NOMO-1 (cell line): Measurements from ENCODE around the gene GRK5.
"Not testable (repeated sequence)": the region's sequence is repeated elsewhere in the genome, so short reads cannot be mapped to it uniquely, and the experiment has no call there.

Experiments
- DNase-seq, 2 experiments: peaks; one replicate each; lab custom pipeline; 2025; ENCODE audit not compliant: unreplicated experiment in 2 of 2; lab: John Stamatoyannopoulos, UW

Gene GRK5

DNA sequence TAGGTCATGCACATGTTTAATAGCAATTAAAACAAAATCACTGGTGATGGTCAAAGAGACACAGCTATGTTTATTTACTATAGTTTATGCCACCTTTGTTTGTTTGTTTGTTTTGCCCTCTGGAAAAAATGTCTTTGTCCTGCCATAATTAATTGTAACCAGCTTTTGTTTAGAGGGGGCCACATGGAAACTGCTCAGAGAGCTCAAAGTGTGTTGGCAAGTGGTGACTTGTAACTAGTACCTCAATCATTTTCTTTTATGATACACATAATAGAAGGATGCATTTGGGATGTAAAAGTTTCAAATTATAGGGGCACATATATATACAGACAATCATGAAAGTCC lies 40.2 kb downstream of the GRK5 start:
- no peak for DNase-seq

- DNase-seq, result no peak
Observed at GRCh38 chr10:119248184-119248583, 40.8 kb downstream of the GRK5 start.

GRCh38 chr10:119248681-119249080 lies 41.3 kb downstream of the GRK5 start:
- no peak for DNase-seq

DNA sequence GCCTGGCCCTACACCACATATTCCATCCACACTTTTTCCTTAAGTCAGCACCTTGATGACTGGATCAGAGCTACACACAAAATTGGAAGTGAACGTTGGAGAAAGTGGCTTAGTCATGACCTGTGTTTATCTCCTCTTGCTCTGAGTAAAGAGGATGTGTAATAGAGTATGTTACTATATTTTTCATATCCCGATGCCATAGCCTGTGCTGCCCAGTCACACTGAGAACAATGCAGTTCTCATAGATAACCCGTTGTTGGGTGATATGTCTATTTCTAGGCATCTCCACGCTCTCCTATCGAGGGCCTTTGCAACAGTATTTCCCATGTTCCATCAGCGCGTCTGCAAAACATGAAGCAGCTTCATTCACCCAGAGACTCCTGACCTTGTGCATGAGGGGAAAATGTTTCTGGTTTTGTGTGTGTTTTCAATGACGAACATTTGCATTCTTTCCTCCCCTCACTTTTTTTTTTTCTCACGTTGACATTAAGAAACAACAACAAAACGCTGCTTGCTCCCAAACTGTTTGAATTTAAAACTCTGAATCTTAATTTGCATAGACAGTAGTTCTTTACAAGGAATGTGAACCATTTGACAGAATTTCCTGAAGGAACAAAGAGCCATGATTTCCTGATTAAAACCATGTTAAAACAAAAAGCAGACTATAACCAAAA lies 43.4 kb downstream of the GRK5 start:
- DNase-seq, result peak in 1 of 2 experiments; percentile 7

DNA sequence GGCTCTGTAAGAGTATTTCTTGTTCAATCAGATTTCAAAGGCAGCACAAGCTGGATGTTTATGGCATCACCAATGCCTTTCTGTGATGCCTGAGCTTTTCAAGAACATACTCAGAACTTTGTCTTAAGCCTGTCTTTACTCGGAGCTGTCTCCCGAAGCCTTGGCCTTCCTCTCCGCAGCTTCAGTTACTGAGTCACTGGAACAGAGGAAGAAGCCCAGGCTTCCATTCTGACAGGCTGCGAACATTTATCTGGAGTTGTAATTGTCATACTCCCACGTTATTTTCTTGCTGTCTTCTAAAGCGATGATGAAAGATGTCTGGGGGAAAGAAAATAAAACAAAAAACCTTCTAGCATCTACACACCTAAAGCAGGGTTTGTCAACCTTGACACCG lies 43.9 kb downstream of the GRK5 start:
- no peak for DNase-seq

- DNase-seq, result no peak
Observed at GRCh38 chr10:119252051-119252465, 44.7 kb downstream of the GRK5 start.

DNA sequence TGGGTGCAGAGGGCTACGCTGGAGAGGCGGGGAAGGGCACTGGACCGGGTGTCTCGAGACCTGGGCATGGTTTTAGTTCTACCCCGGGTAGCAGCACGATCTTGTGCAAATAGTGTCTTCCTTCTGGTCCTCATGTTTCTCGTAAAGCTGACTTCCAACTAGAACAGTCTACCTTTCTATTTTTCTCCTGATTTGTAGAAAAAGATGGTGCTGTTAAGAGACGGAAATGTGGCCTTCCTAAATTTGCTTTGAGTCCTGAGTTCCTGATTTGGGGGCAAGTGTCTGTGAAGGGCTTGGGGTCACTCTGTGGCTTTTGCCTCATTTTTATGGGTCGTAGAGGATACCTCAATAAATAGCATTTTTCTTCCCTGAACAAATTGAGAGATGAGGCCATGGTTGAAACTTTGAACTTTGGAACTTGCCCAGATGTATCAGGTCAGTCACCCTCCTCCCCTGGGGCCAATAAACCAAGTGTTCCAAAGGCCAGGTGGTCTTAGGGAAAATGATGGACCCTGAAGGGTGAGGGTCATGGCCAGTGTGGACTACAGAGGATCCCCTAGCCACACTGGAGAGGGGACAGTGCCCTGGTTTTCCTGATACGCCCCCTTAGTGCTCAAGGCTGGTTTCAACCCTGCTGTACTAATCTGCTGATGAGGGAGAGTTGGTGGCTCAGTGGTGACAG lies 45.2 kb downstream of the GRK5 start:
- DNase-seq, result no peak

GRCh38 chr10:119253433-119254174 lies 46.2 kb downstream of the GRK5 start:
- DNase-seq, result no peak

GRCh38 chr10:119254335-119254734 lies 47.0 kb downstream of the GRK5 start:
- no peak for DNase-seq

- no peak for DNase-seq
Observed at GRCh38 chr10:119256030-119256429, 48.7 kb downstream of the GRK5 start.

GRCh38 chr10:119256897-119257296 lies 49.5 kb downstream of the GRK5 start:
- DNase-seq, result no peak

DNA sequence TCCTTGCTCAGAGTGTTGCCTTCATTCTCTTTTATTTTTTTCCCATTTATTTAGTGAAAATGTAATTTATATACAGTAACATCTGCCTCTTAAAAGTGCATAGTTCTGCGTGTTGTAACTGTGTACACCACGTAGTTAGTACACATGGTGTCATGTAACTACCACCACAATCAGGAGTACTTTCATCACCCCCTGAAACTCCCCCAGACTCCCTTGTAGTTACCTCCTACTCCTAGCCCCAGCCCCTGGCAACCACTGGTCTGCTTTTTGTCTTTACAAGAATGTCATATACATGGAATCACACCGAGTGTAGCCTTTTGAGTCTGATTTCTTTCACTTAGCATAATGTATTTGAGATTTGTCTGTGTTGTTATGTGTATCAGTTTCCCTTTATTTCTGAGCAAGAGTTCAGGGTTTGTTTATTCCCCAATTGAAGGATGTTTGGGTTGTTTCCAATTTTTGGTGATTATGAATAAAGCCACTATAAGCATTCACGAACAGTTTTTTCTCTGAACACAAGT lies 50.6 kb downstream of the GRK5 start:
- no peak for DNase-seq

DNA sequence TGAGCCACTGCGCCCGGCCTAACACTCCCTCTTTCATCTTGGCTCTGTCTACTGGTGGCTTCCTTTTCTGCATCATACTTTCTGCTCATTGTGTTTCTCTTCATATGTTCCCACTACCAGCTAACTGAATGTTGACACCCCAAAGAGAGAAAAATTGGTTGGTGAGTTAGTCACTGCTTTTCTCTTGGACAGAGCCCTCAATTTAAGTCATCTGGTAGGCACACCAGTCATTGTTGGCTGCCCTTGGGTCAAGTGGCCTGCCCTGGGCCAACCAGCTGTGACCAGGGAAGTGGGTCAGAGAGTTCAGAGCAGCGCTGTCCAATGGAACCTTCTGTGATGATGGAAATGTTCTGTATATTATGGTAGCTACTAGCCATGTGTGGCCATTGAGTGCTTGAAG lies 52.0 kb downstream of the GRK5 start:
- DNase-seq, result no peak

- not testable (repeated sequence) for DNase-seq
Observed at GRCh38 chr10:119261016-119261415, 53.6 kb downstream of the GRK5 start.

GRCh38 chr10:119263951-119264617 lies 56.7 kb downstream of the GRK5 start:
- DNase-seq, result no peak

GRCh38 chr10:119265691-119266090 lies 58.3 kb downstream of the GRK5 start:
- DNase-seq, result no peak

- DNase-seq, result no peak
Observed at GRCh38 chr10:119267384-119267783, 60.0 kb downstream of the GRK5 start.

DNA sequence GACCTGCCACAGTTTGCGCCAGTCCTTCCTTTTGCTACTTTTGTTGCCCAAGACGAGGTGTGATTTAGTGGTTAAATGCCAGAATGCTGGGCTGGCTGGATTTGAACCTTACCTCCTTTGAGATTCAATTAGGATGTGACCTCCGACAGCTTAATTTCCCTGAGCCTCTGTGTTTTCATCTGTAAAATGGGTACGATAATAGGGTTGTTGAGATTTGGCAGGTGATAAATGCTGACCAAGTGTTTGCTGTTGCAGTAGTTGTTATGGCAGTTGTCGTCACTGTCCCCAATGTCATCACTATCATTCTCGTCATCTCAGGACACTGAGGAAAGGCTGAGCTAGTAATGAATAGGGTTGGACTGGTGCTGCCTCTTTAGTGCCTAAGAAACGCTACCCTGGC lies 61.1 kb downstream of the GRK5 start:
- DNase-seq, result no peak

DNA sequence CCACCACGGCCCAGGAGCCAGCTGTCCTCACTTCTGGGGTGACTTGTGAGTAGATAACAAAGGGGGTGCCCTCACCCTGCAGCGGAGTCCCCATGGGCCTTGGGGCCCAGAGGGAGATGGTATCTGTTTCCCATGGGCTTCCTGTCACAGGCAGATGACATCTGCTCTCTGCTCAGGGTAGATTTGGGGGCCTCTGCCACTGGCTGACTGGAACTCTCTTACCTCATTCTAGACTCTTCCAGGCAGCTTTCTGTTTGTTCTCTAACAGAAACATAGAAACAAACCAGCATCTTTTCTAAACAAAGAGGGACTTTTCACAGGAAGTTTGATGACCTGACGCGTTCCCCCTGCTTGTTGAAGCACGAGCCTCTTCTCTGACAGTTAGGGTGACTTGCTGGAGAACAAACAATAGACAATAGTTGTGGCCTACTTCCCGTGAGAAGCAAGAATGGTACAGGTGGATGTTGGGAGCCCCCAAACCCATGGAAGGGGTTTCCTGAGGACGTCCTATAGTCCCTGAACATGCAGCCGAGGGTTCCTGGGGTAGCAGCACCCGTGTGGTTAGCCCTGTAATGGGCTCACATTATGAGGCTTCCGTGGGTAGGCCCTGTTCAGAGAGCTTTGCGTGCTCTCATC lies 61.6 kb downstream of the GRK5 start:
- DNase-seq, result no peak

DNA sequence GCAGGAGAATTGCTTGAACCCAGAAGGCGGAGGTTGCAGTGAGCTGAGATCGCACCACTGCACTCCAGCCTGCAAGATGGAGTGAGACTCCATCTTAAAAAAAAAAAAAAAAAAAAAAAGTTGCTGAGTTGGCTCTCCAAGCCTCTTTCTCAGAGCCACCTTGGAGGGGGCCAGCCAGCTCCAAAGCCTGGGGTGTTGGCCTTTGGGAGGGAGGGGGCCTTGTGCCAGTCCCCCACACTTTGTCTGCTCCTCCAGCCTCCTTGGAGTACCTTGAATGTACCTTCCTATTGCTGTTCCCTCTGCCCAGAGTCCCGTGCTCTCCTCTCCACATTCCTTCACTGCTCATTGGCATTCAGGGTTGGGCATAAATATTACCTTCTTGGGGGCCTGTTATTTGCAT lies 62.4 kb downstream of the GRK5 start:
- no peak for DNase-seq
